ENCODE data around the gene RASAL2. TPM values are rescaled to one million over a fixed set of nuclear protein-coding genes. Genes with fewer than 3 reads are reported as not detected.

Gene RASAL2
- total and polyA plus RNA-seq, 2 experiments from 2014 or later = 16.0 to 42.2 TPM

DNA sequence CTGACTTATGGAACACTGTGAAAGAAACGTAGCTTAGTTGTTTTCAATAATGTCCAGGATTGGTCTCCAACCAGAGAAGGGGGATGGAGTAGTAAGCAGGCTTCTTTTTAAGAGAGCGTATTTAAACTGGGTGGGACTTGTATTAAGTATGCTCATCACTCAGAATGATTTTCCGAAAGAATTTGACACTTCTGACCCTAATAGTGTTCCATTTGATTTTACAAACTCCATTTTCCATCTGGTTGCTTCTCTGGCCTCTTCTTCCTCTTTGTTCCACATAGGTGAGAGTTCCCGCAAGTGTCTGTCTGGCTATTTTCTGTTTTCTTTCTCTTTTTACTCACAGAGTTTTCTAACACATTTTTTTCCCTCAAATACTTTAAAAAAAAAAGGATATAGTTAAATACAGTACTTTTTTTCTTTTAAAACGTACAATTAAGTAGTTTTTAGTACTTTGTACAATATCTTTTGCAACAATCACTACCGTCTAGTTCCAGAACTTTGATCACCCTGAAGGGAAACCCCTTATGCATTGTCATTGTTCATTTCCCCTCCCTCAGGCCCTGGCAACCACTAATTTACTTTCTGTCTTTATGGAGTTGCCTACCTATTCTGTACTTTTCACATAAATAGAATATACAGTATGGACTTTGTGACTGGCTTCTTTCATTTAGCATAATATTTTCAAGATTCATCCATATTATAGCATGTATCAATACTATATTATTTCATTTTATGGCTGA, 67.0 kb downstream of the RASAL2 start:
- no peak overlapping the region for H3K4me3 Mint-ChIP-seq
- H3K4me2 ChIP-seq = no peak overlapping the region
- H3F3A ChIP-seq (replicated peaks; ENCODE audit: low read depth) = no peaks in the 10 kb centered on the region
- ATAC-seq (no peak), DNase-seq (ENCODE audit: low spot score) (no peak)
- H3K4me3 ChIP-seq = no peak overlapping the region
- peaks cover 77% of the 10 kb centered on the region for H3K79me2 ChIP-seq (replicated peaks; ENCODE audit: insufficient read depth)
- no peak overlapping the region for H3K27ac Mint-ChIP-seq
- peaks cover 7% of the 10 kb centered on the region; the same call in 1 of the 2 replicates for H4K20me1 ChIP-seq (replicated peaks; ENCODE audit: insufficient read depth)
- H3K27ac ChIP-seq (ENCODE audit: low read depth) = peak overlapping the region; percentile 2; the same call in 1 of the 2 replicates
- peaks cover 15% of the 10 kb centered on the region; the same call in 2 of the 3 replicates for H3K4me1 Mint-ChIP-seq
- peaks cover 14% of the 10 kb centered on the region; the same call in 1 of the 2 replicates for H3K4me1 ChIP-seq (ENCODE audit: insufficient read depth)
- no peaks in the 10 kb centered on the region for H3K9me3 Mint-ChIP-seq
- no peaks in the 10 kb centered on the region for H3K27me3 Mint-ChIP-seq (ENCODE audit: insufficient read depth, low read depth, poor library complexity)
- H3K36me3 ChIP-seq (ENCODE audit: insufficient read depth) = no peaks in the 10 kb centered on the region
- H3K27me3 ChIP-seq (ENCODE audit: insufficient read depth) = no peaks in the 10 kb centered on the region
- H3K9me2 ChIP-seq (ENCODE audit: insufficient read depth) = no peaks in the 10 kb centered on the region
- TF ChIP-seq CREB1 (CRISPR knock-in tag; IDR thresholded peaks at IDR 0.05; ENCODE audit: low read depth) = no peak
- TF ChIP-seq, protein P1, sequence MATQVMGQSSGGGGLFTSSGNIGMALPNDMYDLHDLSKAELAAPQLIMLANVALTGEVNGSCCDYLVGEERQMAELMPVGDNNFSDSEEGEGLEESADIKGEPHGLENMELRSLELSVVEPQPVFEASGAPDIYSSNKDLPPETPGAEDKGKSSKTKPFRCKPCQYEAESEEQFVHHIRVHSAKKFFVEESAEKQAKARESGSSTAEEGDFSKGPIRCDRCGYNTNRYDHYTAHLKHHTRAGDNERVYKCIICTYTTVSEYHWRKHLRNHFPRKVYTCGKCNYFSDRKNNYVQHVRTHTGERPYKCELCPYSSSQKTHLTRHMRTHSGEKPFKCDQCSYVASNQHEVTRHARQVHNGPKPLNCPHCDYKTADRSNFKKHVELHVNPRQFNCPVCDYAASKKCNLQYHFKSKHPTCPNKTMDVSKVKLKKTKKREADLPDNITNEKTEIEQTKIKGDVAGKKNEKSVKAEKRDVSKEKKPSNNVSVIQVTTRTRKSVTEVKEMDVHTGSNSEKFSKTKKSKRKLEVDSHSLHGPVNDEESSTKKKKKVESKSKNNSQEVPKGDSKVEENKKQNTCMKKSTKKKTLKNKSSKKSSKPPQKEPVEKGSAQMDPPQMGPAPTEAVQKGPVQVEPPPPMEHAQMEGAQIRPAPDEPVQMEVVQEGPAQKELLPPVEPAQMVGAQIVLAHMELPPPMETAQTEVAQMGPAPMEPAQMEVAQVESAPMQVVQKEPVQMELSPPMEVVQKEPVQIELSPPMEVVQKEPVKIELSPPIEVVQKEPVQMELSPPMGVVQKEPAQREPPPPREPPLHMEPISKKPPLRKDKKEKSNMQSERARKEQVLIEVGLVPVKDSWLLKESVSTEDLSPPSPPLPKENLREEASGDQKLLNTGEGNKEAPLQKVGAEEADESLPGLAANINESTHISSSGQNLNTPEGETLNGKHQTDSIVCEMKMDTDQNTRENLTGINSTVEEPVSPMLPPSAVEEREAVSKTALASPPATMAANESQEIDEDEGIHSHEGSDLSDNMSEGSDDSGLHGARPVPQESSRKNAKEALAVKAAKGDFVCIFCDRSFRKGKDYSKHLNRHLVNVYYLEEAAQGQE (IDR thresholded peaks at IDR 0.05; ENCODE audit: unreplicated experiment) = no peak
- no peaks in the 10 kb centered on the region for H3K36me3 Mint-ChIP-seq (ENCODE audit: low read depth)
- no peak overlapping the region for H2AFZ ChIP-seq

DNA sequence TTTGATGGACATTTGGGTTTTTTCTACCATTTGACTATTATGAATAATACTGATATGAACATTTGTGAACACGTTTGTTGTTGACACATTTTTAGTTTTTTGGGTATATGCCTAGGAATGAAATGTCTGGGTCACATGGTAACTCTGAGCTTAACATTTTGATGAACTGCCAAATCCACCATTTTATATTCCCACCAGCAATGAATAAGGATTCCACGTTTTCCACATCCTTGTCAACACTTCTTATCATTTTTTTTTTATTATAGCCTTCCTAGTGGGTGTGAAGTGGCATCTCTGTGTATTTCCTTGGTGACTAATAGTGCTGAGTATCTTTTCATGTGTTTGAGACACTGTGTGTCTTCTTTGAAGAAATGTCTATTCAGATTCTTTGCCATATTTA, 67.6 kb downstream of the RASAL2 start:
- Histone ChIP-seq H3K36me3 (ENCODE audit: insufficient read depth) (no peaks in the 10 kb centered on the region), H3F3A (replicated peaks; ENCODE audit: low read depth) (no peaks in the 10 kb centered on the region), H3K79me2 (replicated peaks; ENCODE audit: insufficient read depth) (peaks cover 77% of the 10 kb centered on the region), H3K4me1 (ENCODE audit: insufficient read depth) (peaks cover 14% of the 10 kb centered on the region; the same call in 1 of the 2 replicates), H3K27ac (ENCODE audit: low read depth) (no peak overlapping the region), H3K4me3 (no peak overlapping the region), H2AFZ (no peak overlapping the region), H4K20me1 (replicated peaks; ENCODE audit: insufficient read depth) (peaks cover 7% of the 10 kb centered on the region; the same call in 1 of the 2 replicates), H3K4me2 (no peak overlapping the region), H3K27me3 (ENCODE audit: insufficient read depth) (no peaks in the 10 kb centered on the region), H3K9me2 (ENCODE audit: insufficient read depth) (no peaks in the 10 kb centered on the region)
- Mint-ChIP-seq H3K36me3 (ENCODE audit: low read depth) (no peaks in the 10 kb centered on the region), H3K9me3 (no peaks in the 10 kb centered on the region), H3K27me3 (ENCODE audit: insufficient read depth, low read depth, poor library complexity) (no peaks in the 10 kb centered on the region), H3K4me3 (no peak overlapping the region), H3K4me1 (peaks cover 17% of the 10 kb centered on the region; the same call in 2 of the 3 replicates), H3K27ac (no peak overlapping the region)
- no peak for ATAC-seq
- no peak for DNase-seq (ENCODE audit: low spot score)
- TF ChIP-seq ZNF114 (CRISPR knock-in tag; IDR thresholded peaks at IDR 0.05) (no peak), STAT1 (IDR thresholded peaks at IDR 0.05; ENCODE audit: unreplicated experiment) (no peak), EZH2phosphoT487 (IDR thresholded peaks at IDR 0.05; ENCODE audit: unreplicated experiment) (no peak), EZH2 (IDR thresholded peaks at IDR 0.05; ENCODE audit: low read depth, unreplicated experiment) (no peak), POLR2AphosphoS5 (IDR thresholded peaks at IDR 0.05; ENCODE audit: low read depth) (no peak), JUNB (IDR thresholded peaks at IDR 0.05; ENCODE audit: unreplicated experiment) (no peak)
- TF ChIP-seq, protein P1 (IDR thresholded peaks at IDR 0.05; ENCODE audit: unreplicated experiment) = no peak

All from GM23338 (cell line).